K562 (cell line): ENCODE data around the gene BCL10. TPM values are rescaled to one million over a fixed set of nuclear protein-coding genes. Genes with fewer than 3 reads are reported as not detected.

Experiments
- AFF4 ChIP-seq: sonication (generic); formaldehyde crosslinking; IDR thresholded peaks from 2 replicates; pipeline ENCODE4 v1.8.0; 2023; ENCODE audit warnings: mild to moderate bottlenecking, missing genetic modification reagents
- CBFA2T2 ChIP-seq: fragments of 450-650 bp; conservative IDR thresholded peaks from 2 replicates; pipeline ENCODE4 v1.6.1; 2017; ENCODE audit warnings: mild to moderate bottlenecking
- DIDO1 ChIP-seq: fragments of 450-650 bp; IDR thresholded peaks from 2 replicates; pipeline ENCODE4 v1.6.1; 2016; ENCODE audit warnings: low read depth, missing biosample characterization, missing genetic modification characterization
- E2F3 ChIP-seq: fragments of 250-450 bp; sonication (Bioruptor Pico); IDR thresholded peaks from 2 replicates; pipeline ENCODE4 v1.4.0; 2020; ENCODE audit warnings: mild to moderate bottlenecking
- ETV1 ChIP-seq: fragments of 450-650 bp; conservative IDR thresholded peaks from 2 replicates; pipeline ENCODE4 v1.6.1; 2016; ENCODE audit warnings: missing genetic modification characterization, control low read depth, low read depth, missing compliant biosample characterization
- GABPB2 ChIP-seq: fragments of 250-450 bp; sonication (Bioruptor Pico); conservative IDR thresholded peaks from 2 replicates; pipeline ENCODE4 v1.5.1; 2021; ENCODE audit warnings: mild to moderate bottlenecking
- GTF2B ChIP-seq: IDR thresholded peaks from 2 replicates; pipeline ENCODE4 v1.6.1; 2011; ENCODE audit not compliant: insufficient read length; ENCODE audit errors: extremely low read depth
- KDM2B ChIP-seq: fragments of 250-450 bp; sonication (Bioruptor Pico); IDR thresholded peaks from 2 replicates; pipeline ENCODE4 v1.8.0; 2021; ENCODE audit warnings: mild to moderate bottlenecking, moderate library complexity
- KLF16 ChIP-seq: IDR thresholded peaks from 2 replicates; pipeline ENCODE4 v1.6.1; 2016; ENCODE audit warnings: antibody characterized with exemption
- NR2F6 ChIP-seq: fragments of 450-650 bp; formaldehyde crosslinking; IDR thresholded peaks from 2 replicates; pipeline ENCODE4 v1.4.0; 2020; ENCODE audit warnings: mild to moderate bottlenecking
- SFPQ ChIP-seq: fragments of 200-400 bp; formaldehyde crosslinking; IDR thresholded peaks from 2 replicates; pipeline ENCODE4 v1.6.1; 2017; ENCODE audit warnings: mild to moderate bottlenecking, low read depth, low read length, moderate library complexity
- SMAD4 ChIP-seq: fragments of 250-450 bp; sonication (Bioruptor Pico); conservative IDR thresholded peaks from 2 replicates; pipeline ENCODE4 v1.8.0; 2021; ENCODE audit warnings: inconsistent platforms, mild to moderate bottlenecking, moderate library complexity
- TARDBP ChIP-seq: fragments of 450-650 bp; IDR thresholded peaks from 2 replicates; pipeline ENCODE4 v1.6.1; 2016
- ZFP36 ChIP-seq: fragments of 150-350 bp; IDR thresholded peaks from 2 replicates; pipeline ENCODE4 v1.6.1; 2018; ENCODE audit warnings: low read length, low read depth; ENCODE audit not compliant: partially characterized antibody
- ZNF224 ChIP-seq: sonication (generic); formaldehyde crosslinking; IDR thresholded peaks from 2 replicates; pipeline ENCODE4 v1.8.0; 2022; ENCODE audit warnings: mild to moderate bottlenecking, missing genetic modification reagents
- ZNF239 ChIP-seq: fragments of 250-450 bp; sonication (Bioruptor Pico); IDR thresholded peaks from 2 replicates; pipeline ENCODE4 v1.4.0; 2020; ENCODE audit warnings: mild to moderate bottlenecking
- ZNF79 ChIP-seq: fragments of 250-450 bp; sonication (Bioruptor Pico); IDR thresholded peaks from 2 replicates; pipeline ENCODE4 v1.4.0; 2020; ENCODE audit warnings: low read depth, mild to moderate bottlenecking, moderate library complexity
- polyA plus RNA-seq, 8 experiments: library from polyadenylated mRNA; depleted of rRNA in 4 of 8; stranded (reverse) in 5 of 8; unstranded in 3 of 8; fragments of >200 nt; fragmentation: Nextera tagmentation in 2 of 8; fragmentation: Illumina TruSeq in 1 of 8; extraction: Ambion mirVana in 2 of 8; extraction: Trizol in 1 of 8; gene quantifications; 2 replicates each; pipeline versions ENCODE4 v1.2.1 to v1.2.3, GENCODE V29; 2011 to 2014; ENCODE audit warnings: inconsistent platforms in 1 of 8, missing spikeins in 1 of 8
- total RNA-seq, 7 experiments: library from RNA; depleted of rRNA in 6 of 7; stranded (reverse); fragments of >200 nt in 6 of 7; fragmentation: Illumina TruSeq in 2 of 7; extraction: Trizol in 2 of 7; gene quantifications; 2 replicates each; pipeline versions ENCODE4 v1.2.1 to v1.2.3, GENCODE V29; 2011 to 2021; ENCODE audit warnings: low replicate concordance in 1 of 7
- TF ChIP-seq, protein P1 (sequence below): fragments of 450-650 bp; formaldehyde crosslinking; conservative IDR thresholded peaks from 2 replicates; pipeline ENCODE4 v1.4.0; 2022; ENCODE audit warnings: mild to moderate bottlenecking, missing genetic modification characterization
- TF ChIP-seq, protein P2 (sequence below), 2 experiments: IDR thresholded peaks; 2 replicates each; pipeline ENCODE4 v1.6.1; 2011; ENCODE audit warnings: borderline replicate concordance in 1 of 2, control low read depth in 1 of 2, low read depth in 1 of 2, low read length in 1 of 2, mild to moderate bottlenecking in 1 of 2, mixed read lengths in 1 of 2, moderate library complexity in 1 of 2; ENCODE audit not compliant: insufficient read depth in 1 of 2, insufficient read length in 1 of 2, poor library complexity in 1 of 2, severe bottlenecking in 1 of 2; ENCODE audit errors: extremely low read depth in 1 of 2

Gene BCL10
- total and polyA plus RNA-seq, 9 of the 15 experiments (the other 6 are each of a cell fraction or from before 2014, with no cell fraction given), result 8.0 to 19.4 (median 12.3) TPM

GRCh38 chr1:85276215-85276977 is at the start of gene BCL10 (continued):
- TF ChIP-seq, protein P1, sequence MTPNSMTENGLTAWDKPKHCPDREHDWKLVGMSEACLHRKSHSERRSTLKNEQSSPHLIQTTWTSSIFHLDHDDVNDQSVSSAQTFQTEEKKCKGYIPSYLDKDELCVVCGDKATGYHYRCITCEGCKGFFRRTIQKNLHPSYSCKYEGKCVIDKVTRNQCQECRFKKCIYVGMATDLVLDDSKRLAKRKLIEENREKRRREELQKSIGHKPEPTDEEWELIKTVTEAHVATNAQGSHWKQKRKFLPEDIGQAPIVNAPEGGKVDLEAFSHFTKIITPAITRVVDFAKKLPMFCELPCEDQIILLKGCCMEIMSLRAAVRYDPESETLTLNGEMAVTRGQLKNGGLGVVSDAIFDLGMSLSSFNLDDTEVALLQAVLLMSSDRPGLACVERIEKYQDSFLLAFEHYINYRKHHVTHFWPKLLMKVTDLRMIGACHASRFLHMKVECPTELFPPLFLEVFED, result no peak
- TF ChIP-seq NR2F6 (CRISPR knock-in tag), result no peak
- TF ChIP-seq SFPQ, result no peak
- no peak for TF ChIP-seq E2F3 (CRISPR knock-in tag)
- no peak for TF ChIP-seq GABPB2
- no peak for TF ChIP-seq TARDBP
- TF ChIP-seq ZNF239, result no peak; the same call in 1 of the 2 replicates
- peak; percentile 78 for TF ChIP-seq AFF4 (CRISPR knock-in tag)
- peak; percentile 69 for TF ChIP-seq ZFP36
- no peak for TF ChIP-seq CBFA2T2
- TF ChIP-seq, protein P2, sequence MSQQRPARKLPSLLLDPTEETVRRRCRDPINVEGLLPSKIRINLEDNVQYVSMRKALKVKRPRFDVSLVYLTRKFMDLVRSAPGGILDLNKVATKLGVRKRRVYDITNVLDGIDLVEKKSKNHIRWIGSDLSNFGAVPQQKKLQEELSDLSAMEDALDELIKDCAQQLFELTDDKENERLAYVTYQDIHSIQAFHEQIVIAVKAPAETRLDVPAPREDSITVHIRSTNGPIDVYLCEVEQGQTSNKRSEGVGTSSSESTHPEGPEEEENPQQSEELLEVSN (IDR thresholded peaks at IDR 0.05; ENCODE audit: borderline replicate concordance in 1 of 2, extremely low read depth in 1 of 2, insufficient read depth in 1 of 2, insufficient read length in 1 of 2, low read depth in 1 of 2, low read length in 1 of 2, poor library complexity in 1 of 2, severe bottlenecking in 1 of 2), result peak; percentile 17 to 50
- no peak for TF ChIP-seq GTF2B
- TF ChIP-seq ETV1 (tag), result peak; percentile 76
- 0 out of 2 replicates have a peak, but pooled peaks have one; percentile 24 for TF ChIP-seq DIDO1
- TF ChIP-seq KLF16, result no peak
- no peak for TF ChIP-seq ZNF79 (CRISPR knock-in tag)
- TF ChIP-seq ZNF224 (CRISPR knock-in tag), result no peak
- TF ChIP-seq KDM2B, result no peak
- no peak; the same call in none of the 2 replicates for TF ChIP-seq SMAD4 (CRISPR knock-in tag)
